OCI-LY3 (cell line): ENCODE data around the gene DAB1.

Source experiments
- CTCF ChIP-seq: fragments of 200-600, 300-600 bp; sonication (generic); IDR thresholded peaks from 2 replicates; pipeline ENCODE4 v1.5.1; 2014; ENCODE audit warnings: antibody characterized with exemption, low read length, low read depth
- EZH2phosphoT487 ChIP-seq: fragments of 200-600 bp; shearing (Covaris generic); IDR thresholded peaks from 2 replicates; pipeline ENCODE4 v1.6.1; 2018; ENCODE audit warnings: antibody characterized with exemption, mixed run types, low read depth

- TF ChIP-seq CTCF, result no peak
- no peak for TF ChIP-seq EZH2phosphoT487
Measured at GRCh38 chr1:57285992-57286391, 137.9 kb downstream of the DAB1 start.
